LoVo (cell line): ENCODE measurements around the gene CD63.

Experiments
- DNase-seq: peaks from one replicate; pipeline ENCODE4 v3.0.0-alpha.2; 2016; ENCODE audit warnings: low spot score

The CD63 gene

DNA sequence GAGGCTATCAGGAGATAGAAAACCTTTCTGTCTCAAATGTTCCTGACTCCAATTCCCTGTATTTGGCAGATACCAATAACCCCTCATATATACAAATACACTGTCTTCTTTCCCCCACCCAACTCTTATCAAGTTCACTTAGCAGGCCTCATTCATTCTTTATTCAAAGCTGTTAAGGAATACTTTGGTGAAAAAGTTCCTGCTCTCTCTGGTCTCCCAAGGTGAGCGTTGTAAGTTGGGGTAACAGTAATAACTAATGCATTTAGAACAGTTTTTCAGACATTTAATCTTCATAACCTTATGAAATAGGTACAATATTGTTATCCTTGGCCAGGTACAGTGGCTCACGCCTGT is 10.2 kb upstream of the CD63 start:
- no peak for DNase-seq

DNA sequence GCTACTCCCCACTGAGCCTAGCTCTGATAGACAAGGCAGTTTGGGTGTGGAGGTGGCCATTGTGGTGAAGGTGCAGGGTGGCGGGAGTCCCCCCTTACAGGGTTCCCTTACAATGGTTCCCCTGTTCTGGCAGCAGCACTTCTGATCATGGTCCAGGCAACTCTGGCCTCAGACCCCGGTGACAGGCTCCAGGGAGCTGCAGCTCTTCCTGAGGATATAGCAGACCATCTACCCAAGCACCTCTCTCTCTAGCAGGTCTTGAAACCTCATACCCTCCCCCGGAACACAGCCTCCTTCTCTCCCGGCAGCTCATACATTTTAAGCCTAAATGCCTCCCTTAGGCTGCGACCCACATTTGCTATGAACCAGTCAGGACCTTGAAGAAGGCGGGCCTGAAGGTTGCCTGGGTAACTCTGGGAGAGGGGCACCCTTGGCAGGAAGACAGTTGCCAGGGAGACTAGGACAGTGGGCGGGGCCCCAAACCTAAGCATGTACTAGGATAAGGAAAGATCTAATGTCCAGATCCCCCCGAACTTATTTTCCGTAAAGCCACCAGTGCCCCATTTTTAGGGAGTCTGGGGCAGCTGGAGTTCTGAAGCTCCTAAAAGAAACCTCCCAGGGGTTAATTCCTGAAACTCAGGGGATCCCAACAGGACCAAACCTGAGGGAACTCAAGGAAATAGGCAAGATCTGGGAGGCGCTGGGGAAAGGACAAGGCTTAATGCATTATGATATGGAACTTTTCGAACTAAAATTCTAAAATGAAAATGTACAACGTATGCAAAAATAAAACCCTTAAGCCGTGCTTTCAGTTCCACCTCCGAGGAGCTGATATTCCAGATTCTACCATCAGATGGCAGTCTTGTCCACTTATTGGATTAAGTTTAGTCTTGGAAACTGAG is 9.6 kb upstream of the CD63 start:
- peak; percentile 86 for DNase-seq

DNA sequence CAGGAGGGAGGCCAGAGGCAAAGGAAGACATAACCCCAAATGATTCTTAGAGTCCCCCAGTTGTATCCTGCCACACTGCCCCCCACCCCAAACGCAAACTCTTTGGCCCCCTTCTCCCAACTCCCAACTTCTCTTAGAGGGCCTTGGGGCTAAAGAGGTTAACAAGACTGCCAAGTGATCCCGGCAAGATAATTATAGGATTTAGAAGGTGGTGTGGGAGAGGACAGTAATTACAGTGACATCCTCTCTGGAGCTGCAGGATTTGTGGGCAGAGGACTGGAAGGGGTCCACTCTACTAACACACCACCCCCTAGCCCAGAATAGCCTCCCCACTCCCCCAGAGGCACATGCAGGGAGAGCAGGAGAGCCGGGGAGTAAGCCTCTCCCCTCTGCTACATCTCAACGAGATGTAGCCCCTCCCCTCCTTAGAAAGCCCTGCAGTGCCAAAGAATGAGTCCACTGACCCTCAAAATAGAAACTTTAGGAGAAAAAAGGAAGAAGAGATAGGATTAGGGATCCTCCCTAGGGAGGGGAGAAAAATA is 8.8 kb upstream of the CD63 start:
- no peak for DNase-seq

DNA sequence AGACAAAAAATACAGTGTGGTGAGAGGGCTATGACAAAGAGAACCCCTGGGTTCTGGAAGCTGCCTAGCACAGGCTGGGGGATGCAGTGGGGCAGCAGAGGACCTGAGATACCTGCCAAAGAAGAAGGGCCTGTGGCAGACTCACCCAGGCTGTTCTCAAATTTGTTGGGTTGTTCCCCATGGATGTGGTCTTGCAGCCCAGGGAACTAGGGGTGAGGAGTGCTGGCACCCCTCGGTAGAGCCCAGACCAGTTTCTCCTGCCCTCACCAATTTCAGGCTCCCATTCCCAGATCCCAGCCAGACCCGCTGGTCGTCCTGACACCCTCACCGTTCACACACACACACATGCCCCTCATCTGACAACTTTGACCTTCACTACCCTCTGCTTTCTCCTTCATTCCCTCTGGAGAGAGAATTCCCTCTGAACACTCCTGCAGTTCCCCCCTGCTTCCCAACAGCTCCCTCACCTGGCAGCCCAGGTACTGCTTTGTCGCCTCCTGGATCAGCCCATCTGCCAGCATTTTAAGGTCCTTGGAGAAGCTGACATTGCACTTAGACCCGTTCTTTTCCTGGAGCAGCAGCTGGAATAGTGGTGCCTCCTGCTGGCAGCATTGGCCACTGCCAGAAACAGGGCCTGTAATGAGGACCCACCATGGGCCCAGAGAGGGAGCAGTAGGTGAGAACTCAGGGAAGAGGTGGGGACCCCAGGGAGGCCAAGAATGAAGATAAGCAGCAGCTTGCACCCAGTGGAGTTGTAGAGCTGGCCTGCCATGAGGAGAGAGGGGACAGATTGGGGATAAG is 8.2 kb upstream of the CD63 start:
- DNase-seq, result peak; percentile 41

DNA sequence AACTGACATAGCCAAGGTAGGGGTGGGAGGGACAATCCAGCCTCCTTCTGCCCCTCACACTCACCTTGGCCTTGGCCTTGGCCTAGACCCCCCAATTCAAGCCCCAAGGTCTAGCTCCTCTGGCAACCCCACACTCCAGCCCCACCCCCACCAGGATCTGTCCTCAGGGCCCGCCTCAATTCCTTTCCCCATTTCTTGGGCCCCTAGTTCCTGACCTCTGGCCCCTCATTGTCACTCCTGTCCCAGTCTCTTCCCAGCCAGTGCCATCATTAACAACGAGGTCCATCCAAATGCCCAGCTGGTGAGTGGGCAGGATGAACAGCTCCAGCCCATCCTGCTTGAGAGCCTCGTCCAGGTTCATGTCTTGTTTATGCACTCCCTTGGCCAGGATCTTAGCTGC is 7.3 kb upstream of the CD63 start:
- DNase-seq, result no peak

DNA sequence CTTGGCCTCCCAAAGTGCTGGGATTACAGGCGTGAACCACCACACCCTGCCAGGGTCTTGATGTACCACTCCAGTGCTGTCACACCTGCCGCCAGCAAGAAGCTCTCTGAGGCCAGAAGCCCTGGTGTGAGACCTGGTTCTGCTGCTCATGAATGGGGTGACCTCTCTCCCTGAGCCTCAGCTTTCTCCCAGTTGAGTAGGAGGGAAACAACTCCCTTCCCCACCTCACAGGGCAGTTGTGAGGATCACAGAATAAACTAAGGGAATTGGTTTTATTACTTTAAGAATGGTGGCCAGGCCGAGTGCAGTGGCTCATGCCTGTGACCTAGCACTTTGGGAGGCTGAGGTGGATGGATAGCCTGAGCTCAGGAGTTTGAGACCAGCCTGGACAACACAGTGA is 5.8 kb upstream of the CD63 start:
- DNase-seq, result no peak

DNA sequence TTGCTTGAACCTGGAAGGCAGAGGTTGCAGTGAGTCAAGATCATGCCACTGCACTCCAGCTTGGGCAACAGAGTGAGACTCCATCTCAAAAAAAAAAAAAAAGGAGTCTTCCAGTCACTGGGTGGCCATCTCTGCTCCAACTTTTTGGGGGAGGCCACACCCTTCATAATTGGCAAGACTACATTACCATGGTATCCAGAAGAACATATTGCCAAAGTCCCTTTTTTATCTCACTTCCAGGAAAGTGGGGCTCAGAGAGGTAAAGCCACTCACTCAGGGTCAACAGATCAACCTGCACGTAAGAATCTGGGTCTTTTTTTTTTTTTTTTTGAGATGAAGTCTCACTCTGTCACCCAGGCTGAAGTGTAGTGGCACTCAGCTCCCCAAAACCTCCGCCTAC is 5.0 kb upstream of the CD63 start:
- DNase-seq, result no peak

DNA sequence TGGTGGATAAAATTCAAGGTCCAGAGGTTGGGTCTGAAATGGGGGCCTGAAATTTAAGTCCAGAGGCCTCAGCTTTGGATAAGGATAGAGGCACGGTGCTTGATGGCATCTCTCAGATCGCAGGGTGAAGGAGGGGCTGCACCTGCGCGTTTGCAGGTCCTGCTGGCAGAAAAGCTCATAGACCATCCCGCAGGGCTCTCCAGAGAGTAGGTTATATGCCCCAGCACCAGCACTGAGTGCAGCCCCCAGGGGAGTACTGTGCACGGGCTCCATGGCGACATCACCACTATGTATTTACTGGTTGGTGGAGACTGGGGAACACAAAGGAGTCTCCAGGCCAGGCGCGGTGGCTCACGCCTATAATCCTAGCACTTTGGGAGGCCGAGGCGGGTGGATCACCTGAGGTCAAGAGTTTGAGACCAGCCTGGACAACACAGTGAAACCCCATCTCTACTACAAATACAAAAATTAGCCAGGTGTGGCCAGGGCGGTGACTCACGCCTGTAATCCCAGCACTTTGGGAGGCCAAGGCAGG is 4.3 kb upstream of the CD63 start:
- no peak for DNase-seq

DNA sequence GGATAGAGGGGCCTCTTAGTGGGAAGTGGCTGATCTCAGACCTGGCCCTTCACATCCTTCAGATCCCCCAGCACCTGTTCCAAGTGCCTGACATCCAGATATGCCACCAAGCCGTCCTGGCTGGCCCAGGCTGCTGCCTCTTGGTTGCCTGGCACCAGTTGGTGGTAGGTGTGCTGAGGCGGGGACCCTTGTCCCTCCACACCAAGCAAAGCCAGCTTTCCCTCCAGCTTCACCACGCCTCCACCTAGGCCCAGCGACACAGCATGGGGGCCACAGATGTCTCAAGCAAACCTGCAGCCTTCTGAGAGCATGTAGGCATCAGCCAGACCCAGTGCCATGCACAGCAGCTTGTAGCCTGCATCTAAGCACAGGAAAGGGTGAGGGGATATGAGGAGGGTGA is 3.5 kb upstream of the CD63 start:
- DNase-seq, result no peak

DNA sequence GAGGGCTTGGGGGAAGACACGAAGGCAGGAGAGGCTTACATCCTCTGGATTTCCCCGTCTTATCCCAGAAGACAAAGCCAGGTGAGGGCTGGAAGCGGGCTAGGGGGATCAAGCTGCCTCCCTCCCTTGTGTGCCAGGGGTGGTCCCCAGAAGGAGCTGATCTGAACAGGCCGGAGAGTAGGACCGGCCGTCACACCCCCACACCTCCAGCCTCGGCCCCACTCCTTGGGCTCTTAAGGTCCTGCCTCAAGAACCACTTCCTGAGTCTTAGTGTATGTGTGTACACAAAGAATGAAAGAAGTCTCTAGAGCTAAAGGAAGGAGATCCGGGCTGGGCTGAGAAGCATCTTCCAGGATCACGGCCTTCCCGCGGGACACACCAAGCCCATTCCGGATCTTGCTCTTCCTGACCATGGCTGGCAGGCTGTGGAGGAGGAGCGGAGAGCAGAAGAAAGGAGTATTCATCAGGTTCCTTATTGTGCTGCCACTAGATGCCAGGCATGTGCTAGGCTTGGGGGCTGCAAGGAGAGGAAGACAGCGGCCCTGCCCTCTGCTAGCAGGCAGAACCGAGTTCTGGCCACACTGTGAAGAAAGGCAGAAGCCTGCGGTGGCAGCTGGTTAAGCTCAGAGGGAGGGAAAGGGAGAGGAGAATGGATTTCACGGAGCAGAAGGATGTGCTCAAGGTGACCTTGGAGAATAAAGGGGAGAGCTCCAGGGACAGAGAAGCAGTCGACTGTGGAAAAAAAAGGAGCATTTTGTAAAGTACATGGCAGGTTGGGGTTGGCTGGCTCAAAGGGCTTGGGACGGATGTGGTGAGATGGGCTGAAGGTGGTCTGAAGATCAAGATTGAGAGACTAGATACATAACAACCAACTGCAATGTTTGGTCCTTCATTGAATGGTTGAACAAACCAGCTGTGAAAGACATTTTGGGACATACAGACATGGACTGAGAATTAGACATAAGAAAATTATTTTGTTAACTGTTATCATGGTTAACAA is 1.3 kb upstream of the CD63 start:
- DNase-seq, result no peak

DNA sequence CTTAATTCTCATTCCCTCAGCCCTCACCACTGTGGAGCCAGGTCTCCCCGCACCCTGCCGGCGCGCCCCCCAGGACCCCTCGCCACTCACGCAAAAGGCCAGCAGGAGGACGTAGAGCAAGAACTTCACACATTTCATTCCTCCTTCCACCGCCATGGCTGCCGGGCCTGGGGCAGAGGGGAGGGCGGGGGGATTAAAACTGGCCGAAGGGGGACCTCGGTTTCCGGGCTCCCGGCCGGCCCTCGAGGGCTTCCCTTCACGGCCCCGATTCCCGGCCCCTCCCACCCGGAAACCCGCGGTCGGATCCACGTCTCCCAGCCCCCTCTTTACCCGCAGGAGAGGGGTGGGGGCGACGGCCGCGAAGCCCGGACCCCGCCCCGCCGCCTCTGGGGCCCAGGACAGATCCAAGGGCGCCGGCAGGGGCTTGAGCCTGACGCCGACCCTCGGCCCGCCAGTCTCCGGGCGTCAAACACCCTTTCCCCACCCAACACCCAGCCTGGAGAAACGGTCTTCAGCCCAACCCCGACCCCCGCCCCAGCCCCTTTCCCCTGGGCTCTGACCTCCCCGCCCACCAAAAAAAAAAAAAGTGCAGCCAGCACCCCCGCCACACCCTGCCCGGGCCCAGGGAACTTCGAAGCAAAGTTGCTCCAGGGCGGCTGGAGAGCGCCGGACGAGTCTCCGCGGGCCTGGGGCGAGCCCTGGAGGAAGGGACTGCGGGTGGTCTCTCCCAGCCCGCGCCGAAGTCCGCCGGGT is 447 bp downstream of the CD63 start:
- DNase-seq, result peak; percentile 49

DNA sequence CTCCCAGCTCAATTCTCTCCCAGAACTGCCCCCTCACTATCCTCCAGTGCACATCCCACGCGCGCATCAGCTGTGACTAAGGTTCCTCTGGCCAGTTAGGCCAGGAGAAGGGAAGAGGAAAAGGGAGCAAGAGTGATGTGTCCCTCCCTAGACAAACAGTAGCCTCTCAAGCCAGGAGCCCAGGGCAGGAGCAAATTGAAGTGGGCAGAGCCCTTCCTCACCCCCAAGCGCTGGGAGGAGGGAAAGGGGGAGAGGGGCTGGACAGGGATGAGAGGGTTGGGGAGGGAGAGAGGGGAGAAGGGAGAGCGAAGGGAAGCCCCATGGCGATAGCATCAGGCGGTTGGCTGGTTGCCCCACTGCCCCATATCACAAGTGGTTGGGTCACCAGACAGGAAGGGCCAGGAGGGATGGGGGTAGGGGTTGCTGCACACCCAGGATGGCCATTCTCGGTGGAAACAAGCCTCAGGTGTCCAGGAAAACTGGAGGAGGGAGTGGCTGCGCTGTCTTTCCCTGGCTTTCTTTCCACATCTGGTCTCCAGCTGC is 1.1 kb downstream of the CD63 start:
- DNase-seq, result no peak

DNA sequence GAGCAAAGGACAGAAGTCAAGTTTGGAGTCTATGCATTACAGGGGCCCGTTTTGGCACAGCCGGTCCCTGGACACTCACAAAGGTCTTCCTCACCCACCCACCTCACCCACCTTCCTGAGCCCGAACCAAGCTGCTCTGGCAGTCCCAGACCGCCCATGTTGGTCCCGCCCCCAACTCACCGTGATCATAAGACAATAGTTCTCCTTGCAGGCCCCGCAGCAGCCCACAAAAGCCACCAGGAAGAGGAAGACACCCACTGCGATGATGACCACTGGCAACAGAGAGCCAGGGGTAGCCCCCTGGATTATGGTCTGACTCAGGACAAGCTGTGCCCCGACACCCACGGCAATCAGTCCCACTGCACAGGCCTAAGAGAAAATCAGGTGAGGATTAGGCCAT is 1.8 kb downstream of the CD63 start:
- DNase-seq, result no peak

DNA sequence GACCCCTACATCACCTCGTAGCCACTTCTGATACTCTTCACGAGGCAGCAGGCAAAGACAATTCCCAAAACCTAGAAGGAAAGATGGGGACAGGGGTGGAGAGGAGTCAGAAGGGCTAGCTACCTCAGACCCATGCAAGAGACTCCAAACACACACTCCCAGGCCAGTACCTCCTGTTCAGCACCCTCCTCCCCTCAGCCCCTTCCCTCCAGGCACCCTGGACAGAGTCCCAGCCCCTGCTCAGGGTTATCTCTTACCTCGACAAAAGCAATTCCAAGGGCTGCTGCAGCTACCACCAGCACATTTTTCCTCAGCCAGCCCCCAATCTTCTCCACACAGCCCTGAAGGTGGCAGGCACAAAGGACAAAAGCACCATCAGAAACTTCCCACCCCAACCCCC is 3.3 kb downstream of the CD63 start:
- no peak for DNase-seq

DNA sequence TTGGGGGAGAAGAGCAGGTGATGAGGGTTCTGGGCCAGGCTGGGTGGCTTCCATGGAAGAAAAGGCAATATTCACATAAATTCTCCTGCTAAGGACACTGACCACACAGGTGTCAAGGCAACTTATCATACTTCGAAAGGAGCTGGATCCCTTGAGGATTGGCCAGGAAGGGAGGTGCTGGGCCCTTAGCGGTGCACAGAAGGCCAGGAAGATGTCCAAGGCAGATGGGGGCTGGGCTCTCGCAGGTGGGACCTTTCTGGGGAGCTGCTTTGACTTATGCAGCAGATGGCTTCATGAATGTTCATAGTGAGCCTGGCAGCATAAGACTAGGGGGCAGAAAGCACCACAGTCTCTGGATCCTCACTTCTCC is 3.9 kb downstream of the CD63 start:
- no peak for DNase-seq

DNA sequence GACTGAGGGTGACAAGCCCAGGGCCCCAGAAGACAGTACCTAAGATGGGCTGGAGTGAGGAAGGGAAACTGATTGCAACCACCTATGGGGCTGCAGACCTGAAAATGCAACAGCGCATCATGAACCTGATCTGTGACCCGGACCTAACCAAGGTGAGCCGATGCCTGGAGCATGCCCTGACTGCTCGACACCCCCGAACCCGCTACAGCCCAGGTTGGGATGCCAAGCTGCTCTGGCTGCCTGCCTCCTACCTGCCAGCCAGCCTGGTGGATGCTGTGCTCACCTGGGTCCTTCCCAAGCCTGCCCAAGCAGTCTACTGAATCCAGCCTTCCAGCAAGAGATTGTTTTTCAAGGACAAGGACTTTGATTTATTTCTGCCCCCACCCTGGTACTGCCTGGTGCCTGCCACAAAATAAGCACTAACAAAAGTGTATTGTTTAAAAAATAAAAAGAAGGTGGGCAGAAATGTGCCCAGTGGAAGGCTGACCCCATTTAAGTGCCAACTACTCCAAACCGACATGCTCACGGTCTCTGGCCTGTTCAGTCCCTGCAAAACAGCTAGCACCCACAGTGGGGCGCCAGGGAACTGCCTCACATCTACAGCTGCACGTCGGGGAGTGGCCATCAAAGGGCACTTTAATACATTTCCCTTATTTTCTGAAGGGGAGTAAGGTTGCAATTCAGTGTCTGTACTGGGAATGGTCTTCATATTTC is 4.4 kb downstream of the CD63 start:
- DNase-seq, result no peak

DNA sequence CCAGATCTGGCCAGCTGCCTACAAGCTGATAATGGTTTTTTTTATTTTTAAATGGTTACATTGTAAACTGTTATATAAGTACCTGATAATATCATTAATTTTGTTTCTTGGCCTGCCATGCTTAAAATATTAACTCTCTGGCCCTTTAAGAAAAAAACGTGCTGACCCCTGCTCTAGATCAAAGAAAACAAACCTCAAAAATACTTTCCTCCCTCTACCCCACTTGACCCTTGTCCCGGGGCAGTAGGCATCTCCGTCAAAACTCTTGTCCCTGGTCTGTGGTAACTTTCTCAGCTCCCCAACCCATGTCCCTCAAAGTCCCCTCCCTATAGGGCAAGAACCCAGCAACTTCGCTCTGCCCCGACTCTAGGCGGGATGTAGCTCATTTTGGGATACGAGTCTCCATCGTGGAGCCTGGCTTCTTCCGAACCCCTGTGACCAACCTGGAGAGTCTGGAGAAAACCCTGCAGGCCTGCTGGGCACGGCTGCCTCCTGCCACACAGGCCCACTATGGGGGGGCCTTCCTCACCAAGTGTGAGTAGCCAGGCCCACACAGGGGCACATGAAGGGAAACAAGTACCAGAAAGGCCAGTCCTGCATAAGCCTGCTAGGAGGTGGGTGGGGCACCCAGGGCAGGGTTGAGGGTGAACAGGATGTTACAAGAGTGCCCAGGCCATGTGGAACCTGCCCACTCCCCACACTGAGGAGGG is 5.1 kb downstream of the CD63 start:
- DNase-seq, result no peak

DNA sequence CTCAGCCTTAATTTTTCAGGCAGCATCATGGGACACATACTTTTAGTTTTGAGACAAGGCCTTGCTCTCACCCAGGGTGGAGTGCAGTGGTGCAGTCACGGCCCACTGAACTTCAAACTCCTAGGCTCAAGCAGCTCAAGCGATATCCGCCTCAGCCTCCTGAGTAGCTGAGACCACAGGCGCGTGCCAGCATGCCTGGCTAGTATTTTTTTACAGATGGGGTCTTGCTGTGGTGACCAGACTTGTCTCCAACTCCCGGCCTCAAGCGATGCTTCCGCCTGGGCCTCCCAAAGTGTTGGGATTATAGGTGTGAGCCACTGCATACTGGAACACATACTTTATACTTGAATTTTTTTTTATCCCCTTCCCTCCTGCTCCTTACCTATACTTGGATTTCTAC is 5.9 kb downstream of the CD63 start:
- no peak for DNase-seq

DNA sequence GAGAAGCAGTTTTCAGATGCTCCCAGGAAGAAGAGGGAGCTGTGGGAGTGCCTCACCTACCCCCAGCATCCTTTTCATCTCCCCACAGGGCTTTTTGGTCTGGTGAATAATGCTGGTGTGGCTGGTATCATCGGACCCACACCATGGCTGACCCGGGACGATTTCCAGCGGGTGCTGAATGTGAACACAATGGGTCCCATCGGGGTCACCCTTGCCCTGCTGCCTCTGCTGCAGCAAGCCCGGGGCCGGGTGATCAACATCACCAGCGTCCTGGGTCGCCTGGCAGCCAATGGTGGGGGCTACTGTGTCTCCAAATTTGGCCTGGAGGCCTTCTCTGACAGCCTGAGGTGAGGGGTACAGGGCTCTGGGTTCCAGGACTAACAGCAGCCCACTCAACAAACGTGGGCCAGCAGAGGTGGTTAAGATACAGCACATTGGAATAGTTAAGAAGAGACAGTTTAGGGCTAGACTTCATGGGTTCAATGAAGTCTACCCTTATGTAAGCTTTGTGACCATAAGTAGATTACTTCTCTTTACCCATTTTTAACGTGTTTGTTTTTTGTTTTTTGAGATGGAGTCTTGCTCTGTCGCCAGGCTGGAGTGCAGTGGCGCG is 7.1 kb downstream of the CD63 start:
- DNase-seq, result no peak
